Measurements from ENCODE around the gene AJM1.

DNA sequence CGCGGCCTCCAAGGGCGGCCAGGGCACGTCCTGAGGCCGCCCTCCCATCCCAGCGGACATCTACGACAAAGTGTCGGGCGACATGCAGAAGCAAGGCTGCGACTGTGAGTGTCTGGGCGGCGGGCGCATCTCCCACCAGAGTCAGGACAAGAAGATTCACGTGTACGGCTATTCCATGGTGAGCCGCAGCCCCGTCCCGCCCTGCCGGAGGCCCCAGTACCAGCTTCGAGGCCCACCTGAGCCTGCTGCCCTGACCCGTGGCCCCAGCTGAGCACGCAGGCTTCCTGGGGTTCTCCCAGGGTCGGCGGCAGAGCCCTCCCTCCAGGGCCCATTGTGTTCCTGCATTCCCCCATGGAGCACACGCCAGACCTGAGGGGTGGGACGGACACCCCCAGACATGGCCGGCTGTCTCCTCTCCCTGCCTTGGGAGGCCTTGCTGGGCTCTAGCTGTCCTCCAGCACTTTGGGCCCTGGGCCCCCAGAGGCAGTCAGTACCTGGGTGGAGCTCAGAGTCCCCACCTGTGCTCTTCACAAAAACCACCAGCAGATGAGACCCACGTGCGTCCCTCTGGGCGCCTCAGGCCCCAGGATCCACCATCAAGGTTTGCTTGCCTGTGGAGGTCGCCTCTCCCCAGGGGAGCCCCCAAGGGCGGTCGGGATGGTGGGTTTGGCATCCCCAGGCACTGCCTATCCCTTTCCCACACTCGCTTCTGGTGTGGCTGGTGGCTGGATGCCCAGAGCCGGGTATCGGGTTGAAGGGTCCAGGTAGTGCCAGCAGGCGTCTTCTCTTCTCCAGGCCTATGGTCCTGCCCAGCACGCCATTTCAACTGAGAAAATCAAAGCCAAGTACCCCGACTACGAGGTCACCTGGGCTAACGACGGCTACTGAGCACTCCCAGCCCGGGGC, 7.9 kb downstream of the AJM1 start:
- TF ChIP-seq POLR2A (IDR thresholded peaks at IDR 0.05) (no peak), POLR2AphosphoS5 (IDR thresholded peaks at IDR 0.05) (no peak), EP300 (IDR thresholded peaks at IDR 0.05) (no peak)
- TF ChIP-seq, protein P1, sequence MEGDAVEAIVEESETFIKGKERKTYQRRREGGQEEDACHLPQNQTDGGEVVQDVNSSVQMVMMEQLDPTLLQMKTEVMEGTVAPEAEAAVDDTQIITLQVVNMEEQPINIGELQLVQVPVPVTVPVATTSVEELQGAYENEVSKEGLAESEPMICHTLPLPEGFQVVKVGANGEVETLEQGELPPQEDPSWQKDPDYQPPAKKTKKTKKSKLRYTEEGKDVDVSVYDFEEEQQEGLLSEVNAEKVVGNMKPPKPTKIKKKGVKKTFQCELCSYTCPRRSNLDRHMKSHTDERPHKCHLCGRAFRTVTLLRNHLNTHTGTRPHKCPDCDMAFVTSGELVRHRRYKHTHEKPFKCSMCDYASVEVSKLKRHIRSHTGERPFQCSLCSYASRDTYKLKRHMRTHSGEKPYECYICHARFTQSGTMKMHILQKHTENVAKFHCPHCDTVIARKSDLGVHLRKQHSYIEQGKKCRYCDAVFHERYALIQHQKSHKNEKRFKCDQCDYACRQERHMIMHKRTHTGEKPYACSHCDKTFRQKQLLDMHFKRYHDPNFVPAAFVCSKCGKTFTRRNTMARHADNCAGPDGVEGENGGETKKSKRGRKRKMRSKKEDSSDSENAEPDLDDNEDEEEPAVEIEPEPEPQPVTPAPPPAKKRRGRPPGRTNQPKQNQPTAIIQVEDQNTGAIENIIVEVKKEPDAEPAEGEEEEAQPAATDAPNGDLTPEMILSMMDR (IDR thresholded peaks at IDR 0.05), result no peak

Measured in gastroesophageal sphincter (tissue), 3 donors.